CD4-positive, alpha-beta T cell treated with Interleukin-21 for 1 hour (primary cell): ENCODE measurements around the gene PCSK6.

Source experiments
- DNase-seq: peaks from one replicate; pipeline ENCODE4 v3.0.0-alpha.2; 2020

The PCSK6 gene

GRCh38 chr15:101266034-101266433 is 223.5 kb downstream of the PCSK6 start:
- DNase-seq: no peak

- DNase-seq: no peak
These were observed 224.4 kb downstream of the PCSK6 start for GRCh38 chr15:101264911-101265641.

- DNase-seq: no peak
These were observed 225.5 kb downstream of the PCSK6 start for GRCh38 chr15:101264011-101264410.

GRCh38 chr15:101262551-101262950 is 227.0 kb downstream of the PCSK6 start:
- DNase-seq: no peak

- DNase-seq: peak; percentile 73
These were observed 231.0 kb downstream of the PCSK6 start for GRCh38 chr15:101258238-101259144.

GRCh38 chr15:101256757-101257156 is 232.8 kb downstream of the PCSK6 start:
- peak; percentile 28 for DNase-seq

- DNase-seq: no peak
These were observed 233.8 kb downstream of the PCSK6 start for GRCh38 chr15:101255615-101256241.

- DNase-seq: no peak
These were observed 234.5 kb downstream of the PCSK6 start for GRCh38 chr15:101255051-101255395.

GRCh38 chr15:101254157-101255050 is 235.1 kb downstream of the PCSK6 start:
- no peak for DNase-seq
